GM21390 (cell line): ENCODE data around the gene PCDHB8.
"Not testable (repeated sequence)": the region's sequence is repeated elsewhere in the genome, so short reads cannot be mapped to it uniquely, and the experiment has no call there.

Experiments used
- ATAC-seq: cut with Tn5 transposase; IDR thresholded peaks from one replicate; pipeline ENCODE4 v1.9.1; 2021; ENCODE audit not compliant: unreplicated experiment

PCDHB8 gene

DNA sequence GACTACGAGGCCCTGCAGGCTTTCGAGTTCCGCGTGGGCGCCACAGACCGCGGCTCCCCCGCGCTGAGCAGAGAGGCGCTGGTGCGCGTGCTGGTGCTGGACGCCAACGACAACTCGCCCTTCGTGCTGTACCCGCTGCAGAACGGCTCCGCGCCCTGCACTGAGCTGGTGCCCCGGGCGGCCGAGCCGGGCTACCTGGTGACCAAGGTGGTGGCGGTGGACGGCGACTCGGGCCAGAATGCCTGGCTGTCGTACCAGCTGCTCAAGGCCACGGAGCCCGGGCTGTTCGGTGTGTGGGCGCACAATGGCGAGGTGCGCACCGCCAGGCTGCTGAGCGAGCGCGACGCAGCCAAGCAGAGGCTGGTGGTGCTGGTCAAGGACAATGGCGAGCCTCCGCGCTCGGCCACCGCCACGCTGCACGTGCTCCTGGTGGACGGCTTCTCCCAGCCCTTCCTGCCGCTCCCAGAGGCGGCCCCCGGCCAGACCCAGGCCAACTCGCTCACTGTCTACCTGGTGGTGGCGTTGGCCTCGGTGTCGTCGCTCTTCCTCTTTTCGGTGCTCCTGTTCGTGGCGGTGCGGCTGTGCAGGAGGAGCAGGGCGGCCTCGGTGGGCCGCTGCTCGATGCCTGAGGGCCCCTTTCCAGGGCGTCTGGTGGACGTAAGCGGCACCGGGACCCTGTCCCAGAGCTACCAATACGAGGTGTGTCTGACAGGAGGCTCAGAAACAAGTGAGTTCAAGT is 6.7 kb downstream of the PCDHB8 start:
- not testable (repeated sequence) for ATAC-seq

- no peak for ATAC-seq
Measured at GRCh38 chr5:141186897-141187512, 9.4 kb downstream of the PCDHB8 start, which contains the start of gene PCDHB9. TSS of gene PCDHB9 (plus strand) at chr5:141187161. CDS start at chr5:141187319, 158 bp downstream.

- not testable (repeated sequence) for ATAC-seq
Measured at GRCh38 chr5:141188682-141189081, 11.1 kb downstream of the PCDHB8 start.

DNA sequence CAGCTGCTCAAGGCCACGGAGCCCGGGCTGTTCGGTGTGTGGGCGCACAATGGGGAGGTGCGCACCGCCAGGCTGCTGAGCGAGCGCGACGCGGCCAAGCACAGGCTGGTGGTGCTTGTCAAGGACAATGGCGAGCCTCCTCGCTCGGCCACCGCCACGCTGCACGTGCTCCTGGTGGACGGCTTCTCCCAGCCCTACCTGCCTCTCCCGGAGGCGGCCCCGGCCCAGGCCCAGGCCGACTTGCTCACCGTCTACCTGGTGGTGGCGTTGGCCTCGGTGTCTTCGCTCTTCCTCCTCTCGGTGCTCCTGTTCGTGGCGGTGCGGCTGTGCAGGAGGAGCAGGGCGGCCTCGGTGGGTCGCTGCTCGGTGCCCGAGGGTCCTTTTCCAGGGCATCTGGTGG is 11.5 kb downstream of the PCDHB8 start:
- not testable (repeated sequence) for ATAC-seq

DNA sequence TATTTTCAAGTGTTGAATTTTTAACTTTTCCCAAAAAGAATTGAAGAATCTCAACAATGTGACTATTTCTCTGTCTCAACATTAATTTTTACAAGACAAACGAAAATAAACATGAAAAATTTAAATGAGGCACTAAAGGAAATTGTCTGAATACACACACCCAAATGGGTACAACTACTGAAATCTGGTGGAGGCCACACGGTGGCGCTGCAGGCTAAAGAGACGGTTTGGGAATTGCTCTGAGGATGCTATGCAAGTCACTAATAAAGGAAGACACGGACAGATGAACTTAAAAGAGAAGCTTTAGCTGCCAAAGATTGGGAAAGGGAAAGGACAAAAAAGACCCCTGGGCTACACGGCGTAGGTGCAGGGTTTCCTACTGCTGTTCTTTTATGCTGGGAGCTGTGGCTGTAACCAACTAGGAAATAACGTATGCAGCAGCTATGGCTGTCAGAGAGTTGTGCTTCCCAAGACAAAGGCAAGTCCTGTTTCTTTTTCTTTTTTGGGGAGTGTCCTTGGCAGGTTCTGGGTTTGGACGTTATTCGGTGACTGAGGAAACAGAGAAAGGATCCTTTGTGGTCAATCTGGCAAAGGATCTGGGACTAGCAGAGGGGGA is 14.6 kb downstream of the PCDHB8 start, which contains the start of gene PCDHB10:
Gene PCDHB10 (plus strand): TSS at position 244 of the 616 bp plus-strand sequence. CDS start 200 bp downstream, at position 444.
- no peak for ATAC-seq

DNA sequence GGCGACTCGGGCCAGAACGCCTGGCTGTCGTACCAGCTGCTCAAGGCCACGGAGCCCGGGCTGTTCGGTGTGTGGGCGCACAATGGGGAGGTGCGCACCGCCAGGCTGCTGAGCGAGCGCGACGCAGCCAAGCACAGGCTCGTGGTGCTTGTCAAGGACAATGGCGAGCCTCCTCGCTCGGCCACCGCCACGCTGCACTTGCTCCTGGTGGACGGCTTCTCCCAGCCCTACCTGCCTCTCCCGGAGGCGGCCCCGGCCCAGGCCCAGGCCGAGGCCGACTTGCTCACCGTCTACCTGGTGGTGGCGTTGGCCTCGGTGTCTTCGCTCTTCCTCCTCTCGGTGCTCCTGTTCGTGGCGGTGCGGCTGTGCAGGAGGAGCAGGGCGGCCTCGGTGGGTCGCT is 16.7 kb downstream of the PCDHB8 start:
- not testable (repeated sequence) for ATAC-seq

DNA sequence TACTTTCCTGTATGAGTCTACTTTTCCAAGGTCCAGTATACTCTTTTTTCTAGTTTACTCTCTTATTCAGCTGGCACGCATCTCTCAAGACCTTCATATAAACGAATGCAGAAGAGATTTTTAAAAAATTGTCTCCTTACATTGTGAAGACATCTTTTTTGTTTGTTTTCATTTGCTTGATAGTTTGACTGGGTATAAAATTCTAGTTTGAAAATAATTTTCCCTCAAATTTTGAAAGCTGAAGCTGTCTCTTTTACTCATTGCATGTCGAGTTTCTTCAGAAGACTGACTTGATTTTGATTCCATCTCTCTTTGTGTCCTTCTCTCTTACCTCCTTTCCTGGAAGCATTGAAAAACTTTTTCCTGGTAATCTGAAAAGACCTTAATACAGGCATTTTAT is 18.8 kb downstream of the PCDHB8 start:
- ATAC-seq: no peak

DNA sequence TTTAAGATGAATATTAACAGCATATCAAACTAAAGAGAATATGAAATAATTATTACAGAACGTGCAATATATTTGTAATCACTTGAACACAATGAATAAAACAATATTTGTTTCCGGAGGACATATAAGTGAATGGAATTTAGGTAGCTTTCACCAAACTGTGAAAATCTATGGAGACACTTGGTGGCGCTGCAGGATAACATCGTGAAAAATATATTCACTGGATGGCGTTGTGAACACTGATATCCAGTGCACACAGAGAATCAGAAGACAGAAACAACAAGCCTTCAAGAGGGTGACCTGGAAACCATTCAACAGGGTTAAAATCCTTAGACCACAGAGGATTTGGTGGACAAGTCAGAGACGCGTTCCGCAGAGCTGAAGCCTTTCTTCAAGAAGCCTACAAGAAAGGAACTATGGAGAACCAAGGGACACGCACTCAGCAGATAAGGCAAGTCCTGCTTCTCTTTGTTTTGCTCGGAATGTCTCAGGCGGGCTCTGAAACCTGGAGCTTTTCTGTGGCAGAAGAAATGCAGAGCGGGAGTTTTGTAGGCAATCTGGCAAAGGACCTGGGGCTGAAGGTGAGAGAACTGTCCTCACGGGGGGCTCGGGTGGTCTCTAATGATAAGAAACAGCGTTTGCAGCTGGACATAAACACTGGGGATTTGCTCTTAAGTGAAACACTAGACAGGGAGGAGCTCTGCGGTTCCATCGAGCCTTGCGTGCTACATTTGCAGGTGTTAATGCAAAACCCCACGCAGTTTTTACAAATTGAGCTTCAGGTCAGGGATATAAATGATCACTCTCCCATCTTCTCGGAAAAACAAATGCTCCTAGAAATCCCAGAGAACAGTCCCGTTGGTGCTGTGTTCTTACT is 22.0 kb downstream of the PCDHB8 start, which contains the start of gene PCDHB11:
Gene PCDHB11 (plus strand): TSS at position 269 of the 877 bp plus-strand sequence. CDS start 148 bp downstream, at position 417.
- ATAC-seq: no peak

DNA sequence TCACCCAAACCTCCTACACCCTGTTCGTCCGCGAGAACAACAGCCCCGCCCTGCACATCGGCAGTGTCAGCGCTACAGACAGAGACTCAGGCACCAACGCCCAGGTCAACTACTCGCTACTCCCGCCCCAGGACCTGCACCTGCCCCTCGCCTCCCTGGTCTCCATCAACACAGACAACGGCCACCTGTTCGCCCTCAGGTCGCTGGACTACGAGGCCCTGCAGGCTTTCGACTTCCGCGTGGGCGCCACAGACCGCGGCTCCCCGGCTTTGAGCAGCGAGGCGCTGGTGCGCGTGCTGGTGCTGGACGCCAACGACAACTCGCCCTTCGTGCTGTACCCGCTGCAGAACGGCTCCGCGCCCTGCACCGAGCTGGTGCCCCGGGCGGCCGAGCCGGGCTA is 23.5 kb downstream of the PCDHB8 start:
- ATAC-seq: not testable (repeated sequence)

- ATAC-seq: not testable (repeated sequence)
Measured at GRCh38 chr5:141201646-141202045, 24.1 kb downstream of the PCDHB8 start.

DNA sequence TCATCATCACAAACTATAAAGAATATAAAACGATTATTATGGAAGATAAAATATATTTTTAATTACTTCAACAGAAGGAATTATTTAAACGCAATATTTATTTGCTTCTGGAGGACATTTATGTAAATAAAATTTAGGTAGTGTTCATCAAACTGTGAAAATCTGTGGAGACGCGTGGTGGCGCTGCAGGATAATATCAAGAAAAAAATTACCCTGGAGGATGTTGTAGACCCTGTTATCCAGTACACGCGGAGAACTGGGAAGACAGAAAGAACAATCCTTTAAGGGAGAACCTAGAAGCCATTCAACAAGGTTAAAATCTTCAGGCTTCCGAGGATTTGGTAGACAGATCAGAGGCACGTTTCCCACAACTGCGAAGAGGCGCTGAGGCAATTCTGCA is 30.9 kb downstream of the PCDHB8 start, which contains the start of gene PCDHB12:
Gene PCDHB12 (plus strand): TSS at position 242 of the 400 bp plus-strand sequence. CDS start 189 bp downstream, outside the sequence.
- no peak for ATAC-seq

DNA sequence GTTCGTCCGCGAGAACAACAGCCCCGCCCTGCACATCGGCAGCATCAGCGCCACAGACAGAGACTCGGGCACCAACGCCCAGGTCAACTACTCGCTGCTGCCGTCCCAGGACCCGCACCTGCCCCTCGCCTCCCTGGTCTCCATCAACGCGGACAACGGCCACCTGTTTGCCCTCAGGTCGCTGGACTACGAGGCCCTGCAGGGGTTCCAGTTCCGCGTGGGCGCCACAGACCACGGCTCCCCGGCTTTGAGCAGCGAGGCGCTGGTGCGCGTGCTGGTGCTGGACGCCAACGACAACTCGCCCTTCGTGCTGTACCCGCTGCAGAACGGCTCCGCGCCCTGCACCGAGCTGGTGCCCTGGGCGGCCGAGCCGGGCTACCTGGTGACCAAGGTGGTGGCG is 32.7 kb downstream of the PCDHB8 start:
- ATAC-seq: not testable (repeated sequence)

DNA sequence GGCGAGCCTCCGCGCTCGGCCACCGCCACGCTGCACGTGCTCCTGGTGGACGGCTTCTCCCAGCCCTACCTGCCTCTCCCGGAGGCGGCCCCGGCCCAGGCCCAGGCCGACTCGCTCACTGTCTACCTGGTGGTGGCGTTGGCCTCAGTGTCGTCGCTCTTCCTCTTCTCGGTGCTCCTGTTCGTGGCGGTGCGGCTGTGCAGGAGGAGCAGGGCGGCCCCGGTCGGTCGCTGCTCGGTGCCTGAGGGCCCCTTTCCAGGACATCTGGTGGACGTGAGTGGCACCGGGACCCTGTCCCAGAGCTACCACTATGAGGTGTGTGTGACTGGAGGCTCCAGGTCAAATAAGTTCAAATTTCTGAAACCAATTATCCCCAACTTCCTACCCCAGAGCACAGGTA is 33.3 kb downstream of the PCDHB8 start:
- not testable (repeated sequence) for ATAC-seq

GRCh38 chr5:141213656-141214339 is 36.2 kb downstream of the PCDHB8 start, which contains the start of gene PCDHB13:
TSS of gene PCDHB13 (plus strand) at chr5:141213919. CDS start at chr5:141214124, 205 bp downstream.
- ATAC-seq: not testable (repeated sequence)

DNA sequence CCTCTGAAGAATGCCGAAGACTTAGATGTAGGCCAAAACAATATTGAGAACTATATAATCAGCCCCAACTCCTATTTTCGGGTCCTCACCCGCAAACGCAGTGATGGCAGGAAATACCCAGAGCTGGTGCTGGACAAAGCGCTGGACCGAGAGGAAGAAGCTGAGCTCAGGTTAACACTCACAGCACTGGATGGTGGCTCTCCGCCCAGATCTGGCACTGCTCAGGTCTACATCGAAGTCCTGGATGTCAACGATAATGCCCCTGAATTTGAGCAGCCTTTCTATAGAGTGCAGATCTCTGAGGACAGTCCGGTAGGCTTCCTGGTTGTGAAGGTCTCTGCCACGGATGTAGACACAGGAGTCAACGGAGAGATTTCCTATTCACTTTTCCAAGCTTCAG is 37.0 kb downstream of the PCDHB8 start:
- not testable (repeated sequence) for ATAC-seq

GRCh38 chr5:141215504-141215903 is 37.9 kb downstream of the PCDHB8 start:
- ATAC-seq: not testable (repeated sequence)

DNA sequence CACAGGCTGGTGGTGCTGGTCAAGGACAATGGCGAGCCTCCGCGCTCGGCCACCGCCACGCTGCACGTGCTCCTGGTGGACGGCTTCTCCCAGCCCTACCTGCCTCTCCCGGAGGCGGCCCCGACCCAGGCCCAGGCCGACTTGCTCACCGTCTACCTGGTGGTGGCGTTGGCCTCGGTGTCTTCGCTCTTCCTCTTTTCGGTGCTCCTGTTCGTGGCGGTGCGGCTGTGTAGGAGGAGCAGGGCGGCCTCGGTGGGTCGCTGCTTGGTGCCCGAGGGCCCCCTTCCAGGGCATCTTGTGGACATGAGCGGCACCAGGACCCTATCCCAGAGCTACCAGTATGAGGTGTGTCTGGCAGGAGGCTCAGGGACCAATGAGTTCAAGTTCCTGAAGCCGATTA is 38.4 kb downstream of the PCDHB8 start:
- ATAC-seq: not testable (repeated sequence)

GRCh38 chr5:141223112-141223783 is 45.7 kb downstream of the PCDHB8 start, which contains the start of gene PCDHB14:
TSS of gene PCDHB14 (plus strand) at chr5:141223343. CDS start at chr5:141223506, 163 bp downstream.
- ATAC-seq: no peak

DNA sequence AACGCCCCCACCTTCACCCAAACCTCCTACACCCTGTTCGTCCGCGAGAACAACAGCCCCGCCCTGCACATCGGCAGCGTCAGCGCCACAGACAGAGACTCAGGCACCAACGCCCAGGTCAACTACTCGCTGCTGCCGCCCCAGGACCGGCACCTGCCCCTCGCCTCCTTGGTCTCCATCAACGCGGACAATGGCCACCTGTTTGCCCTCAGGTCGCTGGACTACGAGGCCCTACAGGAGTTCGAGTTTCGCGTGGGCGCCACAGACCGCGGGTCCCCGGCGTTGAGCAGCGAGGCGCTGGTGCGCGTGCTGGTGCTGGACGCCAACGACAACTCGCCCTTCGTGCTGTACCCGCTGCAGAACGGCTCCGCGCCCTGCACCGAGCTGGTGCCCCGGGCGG is 47.3 kb downstream of the PCDHB8 start:
- ATAC-seq: not testable (repeated sequence)
